HG03039 (cell line): ENCODE measurements around the gene EREG.

Source experiments
- ATAC-seq: cut with Tn5 transposase; IDR thresholded peaks from one replicate; pipeline ENCODE4 v1.9.1; 2021; ENCODE audit warnings: mild to moderate bottlenecking, moderate library complexity; ENCODE audit not compliant: unreplicated experiment

Gene EREG

GRCh38 chr4:74364652-74365491 is at the start of gene EREG:
EREG (plus strand) TSS chr4:74365145; CDS start chr4:74365309, 164 bp downstream.
- ATAC-seq: no peak

GRCh38 chr4:74315376-74315775 is 49.6 kb upstream of the EREG start:
- no peak for ATAC-seq

GRCh38 chr4:74316397-74316796 is 48.5 kb upstream of the EREG start:
- ATAC-seq: no peak

GRCh38 chr4:74317616-74318246 is 47.2 kb upstream of the EREG start:
- no peak for ATAC-seq

GRCh38 chr4:74318276-74318675 is 46.7 kb upstream of the EREG start:
- ATAC-seq: no peak

GRCh38 chr4:74319470-74319869 is 45.5 kb upstream of the EREG start:
- no peak for ATAC-seq

GRCh38 chr4:74320559-74321118 is 44.3 kb upstream of the EREG start:
- ATAC-seq: no peak

- ATAC-seq: no peak
Measured at GRCh38 chr4:74322301-74322700, 42.6 kb upstream of the EREG start.

- no peak for ATAC-seq
Measured at GRCh38 chr4:74323663-74324062, 41.3 kb upstream of the EREG start.

- no peak for ATAC-seq
Measured at GRCh38 chr4:74324262-74324661, 40.7 kb upstream of the EREG start.

- no peak for ATAC-seq
Measured at GRCh38 chr4:74325886-74326285, 39.1 kb upstream of the EREG start.

GRCh38 chr4:74327762-74328161 is 37.2 kb upstream of the EREG start:
- ATAC-seq: no peak

- no peak for ATAC-seq
Measured at GRCh38 chr4:74328501-74328900, 36.4 kb upstream of the EREG start.

GRCh38 chr4:74329307-74329706 is 35.6 kb upstream of the EREG start:
- no peak for ATAC-seq

- ATAC-seq: no peak
Measured at GRCh38 chr4:74330295-74330750, 34.6 kb upstream of the EREG start.

- no peak for ATAC-seq
Measured at GRCh38 chr4:74331252-74331651, 33.7 kb upstream of the EREG start.

GRCh38 chr4:74331944-74332343 is 33.0 kb upstream of the EREG start:
- no peak for ATAC-seq

- ATAC-seq: no peak
Measured at GRCh38 chr4:74334636-74335035, 30.3 kb upstream of the EREG start.

- peak; percentile 56 for ATAC-seq
Measured at GRCh38 chr4:74335341-74336021, 29.5 kb upstream of the EREG start.

- ATAC-seq: no peak
Measured at GRCh38 chr4:74338792-74339333, 26.1 kb upstream of the EREG start.

- no peak for ATAC-seq
Measured at GRCh38 chr4:74339501-74339900, 25.4 kb upstream of the EREG start.
